Amygdala (tissue), 56 donors: ENCODE measurements around the gene PELI3.
"Not testable (repeated sequence)": the region's sequence is repeated elsewhere in the genome, so short reads cannot be mapped to it uniquely, and the experiment has no call there.

Experiments
- DNase-seq, 56 donors: peaks; one replicate each; lab custom pipeline; 2025; lab: John Stamatoyannopoulos, UW

The PELI3 gene

DNA sequence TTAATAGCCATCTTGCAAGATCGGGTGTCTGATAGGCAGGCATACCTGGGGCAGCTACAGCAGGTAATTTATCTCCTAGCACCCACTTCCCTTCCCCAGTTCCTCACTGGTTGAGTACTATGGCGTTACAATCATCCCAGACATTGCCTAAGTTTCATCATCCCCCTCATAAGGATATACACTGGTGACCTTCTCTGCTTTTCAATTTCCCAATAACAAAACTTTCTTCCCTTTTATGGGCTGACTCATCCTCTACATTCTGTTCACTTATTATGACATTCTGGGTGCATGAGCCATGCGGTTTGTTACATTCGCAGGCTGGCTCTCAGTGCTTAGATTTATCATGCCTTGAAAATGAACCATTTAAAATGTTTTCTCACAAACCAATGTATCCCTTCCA lies 23.1 kb upstream of the PELI3 start:
- DNase-seq, result no peak

DNA sequence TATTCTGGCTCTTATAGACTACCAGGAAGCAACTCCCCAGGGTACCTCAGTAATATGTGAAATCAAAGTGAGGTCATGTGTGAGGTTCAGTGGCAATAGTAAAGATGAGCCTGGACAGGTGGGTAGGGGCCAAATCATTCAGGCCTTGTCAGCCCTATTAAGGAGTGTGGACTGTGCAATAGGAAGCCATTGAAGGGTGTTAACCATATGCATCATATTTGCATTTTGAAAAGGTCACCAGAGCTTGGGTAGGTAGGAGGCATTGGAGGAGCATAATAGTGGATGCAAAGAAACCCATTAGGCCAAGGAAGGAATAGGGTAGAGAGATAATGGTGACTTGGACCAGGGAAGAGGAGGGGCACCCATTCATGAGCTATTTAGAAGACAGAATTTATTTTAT lies 19.7 kb upstream of the PELI3 start:
- no peak for DNase-seq

DNA sequence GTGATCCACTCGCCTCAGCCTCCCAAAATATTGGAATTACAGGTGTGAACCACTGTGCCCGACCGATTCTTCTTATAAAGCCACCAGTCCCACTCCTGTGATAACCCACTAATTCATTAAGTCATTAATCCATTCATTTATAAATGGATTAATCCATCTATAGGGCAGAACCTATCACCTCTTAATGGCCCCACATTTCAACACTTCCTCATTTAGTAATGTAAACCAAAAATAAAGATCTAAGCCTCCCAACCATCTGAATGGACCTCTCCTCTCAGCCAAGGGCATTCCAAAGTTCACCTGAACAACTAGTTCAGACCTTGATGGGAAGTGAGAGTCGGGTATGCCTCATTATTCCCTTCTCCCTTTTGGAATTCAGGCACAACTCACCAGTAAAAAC lies 18.2 kb upstream of the PELI3 start:
- no peak for DNase-seq

DNA sequence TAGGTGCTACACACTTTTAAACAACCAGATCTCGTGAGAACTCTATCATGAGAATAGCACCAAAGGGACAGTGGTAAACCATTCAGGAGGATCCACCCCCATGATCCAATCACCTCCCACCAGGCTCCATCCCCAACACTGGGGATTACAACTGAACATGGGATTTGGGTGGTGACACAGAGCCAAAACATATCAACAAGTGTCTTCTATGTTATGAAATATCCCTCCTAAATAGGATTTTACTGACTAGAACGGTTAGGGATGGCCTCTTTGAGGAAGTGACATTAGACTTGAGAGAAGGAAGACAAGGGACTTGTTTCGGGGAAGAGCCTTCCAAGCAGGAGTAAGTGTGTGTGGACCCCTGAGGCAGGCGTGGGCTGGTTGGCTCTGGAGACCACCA lies 16.1 kb upstream of the PELI3 start:
- no peak for DNase-seq

DNA sequence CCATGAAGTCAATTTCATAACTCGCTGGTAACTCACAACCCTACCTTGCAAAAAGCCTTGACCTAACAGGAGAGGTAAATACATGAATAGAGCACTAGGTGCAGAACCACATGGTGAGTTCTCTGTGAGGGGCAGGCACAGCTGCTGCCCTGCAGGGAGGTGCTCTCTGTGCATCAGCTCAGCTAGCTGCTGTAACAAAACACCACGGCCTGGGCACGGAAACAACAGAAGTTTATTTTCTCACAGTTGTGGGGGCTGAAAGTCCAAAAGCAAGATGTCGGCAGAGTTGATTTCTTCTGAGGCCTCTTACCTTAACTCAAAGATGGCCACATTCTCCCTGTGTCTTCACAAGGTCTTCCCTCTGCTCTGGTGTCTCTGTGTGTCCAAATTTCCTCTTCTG lies 15.0 kb upstream of the PELI3 start:
- no peak for DNase-seq

DNA sequence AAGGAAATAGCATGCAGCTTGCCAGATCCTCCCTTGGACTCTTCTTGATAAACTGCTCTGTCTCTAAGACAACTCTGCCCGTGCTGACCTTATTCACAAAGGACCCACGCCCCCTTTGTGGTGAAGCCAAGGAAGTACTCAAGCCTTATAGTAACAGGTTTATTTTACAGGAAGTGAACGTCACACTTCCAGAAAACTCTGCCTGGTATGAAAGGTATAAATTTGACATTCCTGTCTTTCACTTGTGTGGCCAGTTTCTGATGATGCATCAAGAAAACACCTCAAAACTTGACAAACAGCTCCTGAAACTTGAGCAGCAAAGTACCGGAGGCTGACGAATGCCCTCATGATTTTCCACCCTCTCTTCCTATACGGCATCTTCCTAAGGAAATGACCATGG lies 12.5 kb upstream of the PELI3 start:
- no peak for DNase-seq

DNA sequence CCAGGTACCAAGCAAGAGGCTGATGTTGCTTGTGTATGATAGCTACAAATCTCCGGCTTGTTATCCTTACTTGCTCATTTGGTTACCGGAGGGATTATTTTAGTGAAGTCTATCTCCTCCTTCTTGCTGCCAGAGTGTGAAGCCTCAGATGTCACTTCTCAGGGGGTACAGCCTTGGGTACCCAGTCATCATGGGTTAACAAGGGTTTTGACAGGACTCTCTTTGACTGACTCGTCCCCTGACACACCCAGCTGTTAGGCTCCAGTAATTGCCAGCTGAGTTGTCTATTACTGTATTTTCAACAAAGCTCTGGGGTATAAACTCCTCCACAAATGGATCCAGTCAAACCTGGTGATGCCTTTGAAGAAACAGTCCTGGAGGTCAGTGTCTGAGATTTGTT lies 11.9 kb upstream of the PELI3 start:
- DNase-seq, result no peak

DNA sequence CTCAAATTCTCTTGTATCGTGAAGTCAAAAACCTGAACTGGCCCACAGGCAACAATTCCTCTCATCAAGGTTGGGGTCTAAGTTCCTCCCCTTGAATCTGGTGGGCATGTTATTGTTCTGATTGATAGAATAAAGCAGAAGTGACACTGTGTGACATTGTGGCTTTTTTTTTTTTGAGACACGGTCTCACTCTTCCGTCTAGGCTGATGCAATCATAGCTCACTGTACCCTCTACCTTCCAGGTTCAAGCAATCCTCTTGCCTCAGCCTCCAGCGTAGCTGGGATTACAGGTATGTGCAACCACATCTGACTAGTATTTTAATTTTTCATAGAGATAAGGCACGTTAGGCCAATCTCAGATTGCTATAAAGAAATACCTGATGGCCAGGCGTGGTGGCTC lies 8.9 kb upstream of the PELI3 start:
- no peak for DNase-seq

DNA sequence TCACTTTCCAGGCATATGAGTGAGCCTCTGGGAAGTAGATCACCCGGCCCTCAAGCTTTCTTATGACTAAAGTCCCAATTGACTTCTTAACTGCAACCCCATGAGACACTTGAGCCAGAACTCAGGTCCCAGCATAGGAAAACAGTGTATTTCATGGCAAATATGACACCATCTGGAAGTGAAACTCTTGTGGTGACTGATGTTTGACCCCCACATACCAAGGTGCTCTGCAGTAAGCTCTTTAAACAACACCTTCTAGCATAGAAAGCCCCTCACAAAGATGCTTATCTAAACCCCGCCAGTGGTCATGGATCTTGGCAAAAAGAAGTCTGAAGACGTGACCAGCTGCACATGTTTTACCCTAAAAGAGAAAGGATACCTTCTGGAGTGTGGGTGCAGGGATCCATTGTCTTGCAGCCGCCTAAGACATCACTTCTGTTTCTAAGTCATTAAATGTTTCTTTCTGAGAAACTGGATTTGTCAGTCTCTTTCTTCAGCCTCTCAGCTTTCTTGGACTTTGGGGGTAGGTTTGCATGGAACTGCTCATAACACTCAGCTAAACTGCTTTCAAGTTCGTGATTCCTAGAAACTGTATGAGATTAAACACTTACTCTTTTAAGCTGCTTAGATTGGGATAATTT lies 7.4 kb upstream of the PELI3 start:
- no peak for DNase-seq

DNA sequence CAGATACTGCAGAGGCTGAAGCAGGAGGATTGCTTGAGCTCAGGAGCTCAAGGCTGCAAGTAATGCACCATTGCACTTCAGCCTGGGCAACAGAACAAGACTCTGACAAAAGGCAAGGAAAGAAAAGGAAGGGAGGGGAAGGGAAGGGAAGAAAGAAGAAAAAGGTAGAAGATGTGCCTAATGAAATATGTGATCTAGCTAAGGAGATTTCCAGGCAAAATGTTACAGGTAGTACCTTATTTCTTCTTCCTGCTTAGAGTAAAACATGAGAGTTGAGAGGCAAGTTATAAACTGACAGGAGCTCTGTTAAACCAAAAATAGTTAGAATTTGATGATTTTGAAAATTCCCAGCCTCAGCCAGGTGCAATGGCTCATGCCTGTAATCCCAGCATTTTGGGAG lies 4.7 kb upstream of the PELI3 start:
- DNase-seq, result no peak

DNA sequence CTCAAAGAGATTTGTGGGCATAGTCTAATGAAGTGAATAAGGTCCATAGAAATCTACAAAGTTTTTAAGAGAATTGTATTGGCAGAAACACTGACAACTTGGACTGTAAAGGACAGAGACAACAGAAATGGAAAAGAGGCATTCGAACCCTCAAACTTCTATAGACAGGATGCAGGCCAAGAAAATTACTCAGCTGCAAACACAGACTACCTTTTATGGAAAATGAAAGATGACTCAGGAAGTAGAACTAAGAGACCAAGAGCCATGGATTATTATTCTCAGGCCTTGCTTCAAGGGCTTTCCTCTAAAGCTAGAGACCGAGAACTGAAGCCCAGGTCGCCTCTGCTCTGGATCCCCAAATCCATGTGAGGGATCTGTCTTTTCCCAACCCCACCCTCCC lies 3.8 kb upstream of the PELI3 start:
- DNase-seq, result no peak

DNA sequence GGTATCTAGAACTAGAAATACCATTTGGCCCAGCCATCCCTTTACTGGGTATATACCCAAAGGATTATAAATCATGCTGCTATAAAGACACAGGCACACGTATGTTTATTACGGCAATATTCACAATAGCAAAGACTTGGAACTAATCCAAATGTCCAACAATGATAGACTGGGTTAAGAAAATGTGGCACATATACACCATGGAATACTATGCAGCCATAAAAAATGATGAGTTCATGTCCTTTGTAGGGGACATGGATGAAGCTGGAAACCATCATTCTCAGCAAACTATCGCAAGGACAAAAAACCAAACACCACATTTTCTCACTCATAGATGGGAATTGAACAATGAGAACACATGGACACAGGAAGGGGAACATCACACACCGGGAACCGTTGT lies 2.6 kb upstream of the PELI3 start:
- not testable (repeated sequence) for DNase-seq

DNA sequence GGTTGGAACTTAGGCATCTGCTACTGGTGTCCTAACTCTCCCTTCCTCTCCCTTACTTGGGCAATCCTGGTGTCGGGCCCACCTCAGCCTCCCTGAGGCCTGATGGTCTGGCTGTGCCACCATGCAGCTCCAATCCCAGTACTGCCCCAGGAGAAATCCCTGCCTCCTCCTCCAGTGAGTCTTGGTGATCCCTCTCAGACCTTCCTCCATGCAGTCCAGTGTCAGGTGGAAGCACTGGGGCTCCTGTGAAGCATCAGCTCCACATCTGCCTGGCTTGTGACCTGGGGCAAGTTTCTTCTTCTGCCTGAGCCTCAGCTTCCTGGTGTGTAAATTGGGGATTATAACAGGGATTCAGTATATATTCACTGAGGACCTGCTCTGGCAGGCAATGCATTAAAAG lies 1.8 kb upstream of the PELI3 start:
- no peak for DNase-seq

DNA sequence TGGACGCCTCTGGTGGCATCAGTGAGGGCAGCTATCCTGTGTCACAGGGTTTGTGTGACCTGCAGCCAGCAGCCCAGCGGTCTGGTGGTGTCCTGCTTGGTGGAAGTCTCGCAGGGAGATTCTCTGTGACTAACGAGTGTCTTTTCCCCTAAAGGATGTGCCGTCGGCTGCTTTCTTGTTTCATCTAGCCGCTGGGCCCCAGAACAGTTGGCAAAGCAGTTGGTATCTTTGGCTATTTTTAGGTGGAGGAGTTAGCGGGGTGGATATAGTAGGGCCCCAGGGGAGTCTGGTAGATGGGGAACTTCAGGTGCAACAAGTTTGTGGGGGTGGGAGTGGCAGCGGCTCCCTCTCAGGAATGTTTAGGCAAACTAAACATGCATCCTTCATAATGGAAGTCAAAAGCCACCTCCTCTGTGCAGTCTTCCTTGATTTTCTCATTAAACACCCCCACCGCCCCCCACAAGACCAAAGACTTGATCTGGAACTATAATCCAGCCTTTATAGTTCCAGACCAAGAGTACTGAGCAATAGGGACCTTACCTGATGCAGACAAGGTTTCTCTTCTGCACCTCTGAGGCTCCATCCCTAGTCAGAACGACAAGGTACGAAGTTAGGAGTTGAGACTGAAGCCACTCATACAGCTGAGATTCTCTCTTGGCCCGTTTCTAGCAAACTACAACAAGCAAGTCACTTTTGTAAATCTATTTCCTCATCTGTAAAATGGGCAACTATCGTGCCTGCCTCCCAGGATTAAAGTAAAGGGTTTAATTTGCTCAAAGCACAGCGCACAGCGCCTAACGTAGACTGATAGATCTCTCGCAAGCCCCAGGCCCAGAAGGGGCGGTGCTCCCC lies 1.1 kb upstream of the PELI3 start:
- no peak for DNase-seq

DNA sequence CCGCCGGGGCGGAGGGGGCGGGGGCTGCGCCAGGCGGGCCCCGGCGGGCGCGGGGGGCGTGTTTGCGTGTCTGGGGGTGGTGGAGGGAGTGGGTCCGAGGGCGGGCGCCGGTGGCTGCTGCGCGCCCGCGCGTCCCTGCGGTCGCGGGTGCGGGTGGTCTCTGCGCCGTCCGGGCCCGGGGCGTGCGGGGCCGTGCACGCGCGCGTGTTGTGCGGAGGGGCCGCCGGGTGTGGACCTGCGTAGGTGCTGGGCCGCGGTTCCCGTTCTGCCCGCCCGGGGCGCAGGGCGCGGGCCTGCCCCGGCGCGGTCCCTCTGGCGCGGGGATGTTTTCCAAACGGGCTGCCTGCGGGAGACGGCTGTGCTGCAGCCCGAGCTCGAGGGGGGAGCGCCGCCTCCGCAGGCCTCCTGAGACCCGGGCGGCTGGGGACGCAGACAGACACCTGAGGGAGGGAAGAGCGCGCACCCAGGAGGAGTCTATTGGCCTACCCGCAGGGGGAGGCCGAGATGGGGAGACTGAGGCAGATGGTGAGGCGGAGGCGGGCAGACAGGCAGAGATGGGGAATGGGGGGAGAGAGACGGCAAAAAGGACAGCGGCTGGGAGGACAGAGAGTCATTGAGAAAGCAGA lies 442 bp downstream of the PELI3 start:
- DNase-seq, result peak in 7 of 56 donors; percentile 14 to 60 (median 39)

DNA sequence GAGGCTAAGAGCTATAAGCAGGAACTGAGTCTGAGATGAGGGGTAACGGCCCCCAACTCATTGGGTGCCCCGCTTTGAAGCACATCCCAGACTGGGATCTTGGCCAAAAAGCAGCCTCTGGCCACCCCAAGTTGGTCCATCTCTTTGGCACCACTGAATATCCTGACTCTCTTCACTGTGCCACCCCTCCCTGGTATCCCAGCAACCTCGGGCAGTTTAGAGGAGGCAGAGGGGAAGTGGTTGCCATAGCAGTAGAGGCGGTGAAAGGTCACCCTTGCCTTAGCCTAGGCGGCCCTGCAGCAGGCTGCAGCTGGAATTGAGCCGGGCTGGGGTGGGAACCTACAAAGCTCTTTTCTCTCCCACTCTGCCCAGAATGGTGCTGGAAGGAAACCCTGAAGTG lies 1.1 kb downstream of the PELI3 start:
- DNase-seq, result peak in 4 of 56 donors; percentile 4 to 9 (median 6)

DNA sequence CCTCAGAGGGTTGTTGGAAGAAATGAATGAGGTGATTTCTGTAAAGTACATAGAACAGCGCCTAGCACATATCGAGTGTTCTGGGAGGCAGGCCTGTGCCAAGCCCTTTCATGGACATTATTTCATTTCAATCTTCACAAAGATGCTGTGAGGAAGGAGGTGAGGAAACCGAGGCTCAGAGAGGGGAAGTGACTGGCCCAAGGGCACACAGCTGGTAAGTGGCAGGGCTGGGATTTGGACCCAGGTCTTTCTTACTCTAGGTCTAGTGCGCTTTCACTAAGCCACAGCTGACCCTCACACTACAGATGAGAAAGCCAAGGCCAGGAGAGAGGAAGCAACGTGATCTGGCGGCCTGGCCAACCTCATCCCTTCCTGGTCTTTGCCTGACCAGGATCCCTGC lies 2.0 kb downstream of the PELI3 start:
- no peak for DNase-seq

DNA sequence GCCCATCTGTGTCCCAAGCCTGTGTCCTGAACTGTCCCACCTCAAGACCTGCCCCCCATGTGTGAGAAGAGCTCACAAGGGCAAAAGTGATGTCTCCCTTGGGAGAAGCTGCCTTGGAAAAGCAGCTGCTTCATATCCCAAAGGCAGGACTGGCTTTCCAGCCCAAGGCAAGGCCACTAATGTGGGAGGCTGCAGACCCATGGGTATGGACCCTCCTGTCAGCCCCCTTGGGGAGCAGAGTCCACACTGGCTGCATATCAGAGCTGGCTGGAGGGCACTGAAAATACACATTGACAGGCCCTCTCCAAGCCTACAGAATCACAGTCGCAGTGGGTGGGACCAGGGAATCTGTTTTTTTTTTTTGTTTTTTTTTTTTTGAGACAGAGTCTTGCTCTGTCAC lies 2.7 kb downstream of the PELI3 start:
- no peak for DNase-seq

DNA sequence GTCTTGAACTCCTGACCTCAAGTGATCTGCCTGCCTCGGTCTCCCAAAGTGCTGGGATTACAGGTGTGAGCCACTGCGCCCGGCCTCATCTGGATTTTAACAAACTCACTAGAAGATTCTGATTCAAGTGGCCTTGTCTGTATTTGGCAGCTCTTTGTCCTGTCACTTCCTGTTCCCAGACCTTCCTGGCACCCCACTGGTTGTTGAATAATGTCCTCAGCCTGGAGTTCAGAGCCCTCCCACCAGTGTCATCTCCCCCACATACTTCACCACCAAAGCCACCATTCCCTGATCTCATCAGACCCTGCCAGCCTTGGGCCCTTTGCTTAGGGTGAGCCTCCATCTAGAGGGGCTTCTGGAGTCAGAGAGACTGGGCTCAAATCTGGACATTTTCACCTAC lies 3.3 kb downstream of the PELI3 start:
- no peak for DNase-seq

DNA sequence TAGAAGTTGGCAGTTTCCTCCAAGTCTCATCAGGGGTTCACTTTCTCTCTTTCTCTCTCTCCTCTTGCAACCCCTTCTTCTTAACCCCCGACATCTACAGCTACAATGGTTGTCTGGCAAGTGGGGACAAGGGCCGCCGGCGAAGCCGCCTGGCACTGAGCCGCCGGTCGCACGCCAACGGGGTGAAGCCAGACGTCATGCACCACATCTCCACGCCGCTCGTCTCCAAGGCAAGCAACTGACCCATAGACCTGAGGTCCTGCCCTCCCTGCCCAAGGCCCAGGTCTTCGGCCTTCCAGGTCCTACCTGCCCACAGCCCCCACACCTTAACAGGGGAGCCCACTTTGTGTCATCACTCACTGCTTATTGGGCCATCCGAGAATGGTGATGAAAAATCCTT lies 4.4 kb downstream of the PELI3 start:
- DNase-seq, result no peak

DNA sequence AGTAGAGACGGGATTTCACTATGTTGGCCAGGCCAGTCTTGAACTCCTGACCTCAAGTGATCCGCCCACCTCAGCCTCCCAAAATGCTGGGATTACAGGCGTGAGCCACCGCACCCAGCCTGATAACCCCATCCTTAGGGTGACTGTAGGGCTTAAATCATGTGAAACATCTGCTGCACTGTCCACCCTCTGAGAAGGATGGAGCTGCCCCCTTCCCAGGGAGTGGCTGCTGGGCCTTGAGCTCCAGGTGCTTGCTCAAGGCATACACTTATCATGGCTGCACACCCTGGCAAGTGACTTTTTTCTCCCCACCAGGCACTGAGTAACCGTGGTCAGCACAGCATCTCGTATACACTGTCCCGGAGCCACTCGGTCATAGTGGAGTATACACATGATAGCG lies 5.3 kb downstream of the PELI3 start:
- DNase-seq, result no peak

DNA sequence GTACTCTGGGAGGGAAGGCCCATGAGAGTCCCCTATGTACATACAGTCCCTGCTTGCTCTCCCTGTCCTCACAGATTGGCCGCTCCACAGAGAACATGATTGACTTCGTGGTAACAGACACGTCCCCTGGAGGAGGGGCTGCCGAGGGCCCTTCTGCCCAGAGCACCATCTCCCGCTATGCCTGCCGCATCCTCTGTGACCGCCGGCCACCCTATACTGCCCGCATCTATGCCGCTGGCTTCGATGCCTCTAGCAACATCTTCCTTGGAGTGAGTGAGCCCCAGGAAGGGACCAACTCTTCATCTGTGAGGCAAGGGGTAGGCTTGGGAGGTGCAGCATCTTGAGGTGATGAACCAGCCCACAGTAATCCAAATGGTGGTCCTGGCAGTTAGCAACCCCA lies 6.5 kb downstream of the PELI3 start:
- DNase-seq, result no peak
